ENCODE measurements around the gene TMEM14A.
"Not testable (repeated sequence)": the region's sequence is repeated elsewhere in the genome, so short reads cannot be mapped to it uniquely, and the experiment has no call there.

Gene TMEM14A

GRCh38 chr6:52672412-52673025, 1.6 kb downstream of the TMEM14A start:
- Histone ChIP-seq H3K27ac (ENCODE audit: poor library complexity, severe bottlenecking) (no peak overlapping the region), H3K9me3 (ENCODE audit: severe bottlenecking) (no peaks in the 10 kb centered on the region), H3K4me1 (ENCODE audit: insufficient read depth, poor library complexity, severe bottlenecking) (peaks cover 19% of the 10 kb centered on the region), H3K27me3 (ENCODE audit: insufficient read depth, poor library complexity, severe bottlenecking) (no peaks in the 10 kb centered on the region), H3K36me3 (ENCODE audit: low read depth) (0 out of 2 replicates have a peak, but pooled peaks cover 2% of the 10 kb centered on the region), H3K4me3 (ENCODE audit: severe bottlenecking) (no peak overlapping the region)
- ATAC-seq (ENCODE audit: low read depth) (peak; percentile 81), DNase-seq (ENCODE audit: low spot score) (no peak)
- no peak for TF ChIP-seq CTCF (IDR thresholded peaks at IDR 0.05; ENCODE audit: poor library complexity, severe bottlenecking)

- ATAC-seq (ENCODE audit: low read depth) (no peak), DNase-seq (ENCODE audit: low spot score) (no peak)
- H3K36me3 ChIP-seq (ENCODE audit: low read depth): 0 out of 2 replicates have a peak, but pooled peaks cover 7% of the 10 kb centered on the region
- H3K9me3 ChIP-seq (ENCODE audit: severe bottlenecking): no peaks in the 10 kb centered on the region
- peaks cover 19% of the 10 kb centered on the region for H3K4me1 ChIP-seq (ENCODE audit: insufficient read depth, poor library complexity, severe bottlenecking)
- H3K4me3 ChIP-seq (ENCODE audit: severe bottlenecking): no peak overlapping the region
- no peak for TF ChIP-seq CTCF (IDR thresholded peaks at IDR 0.05; ENCODE audit: poor library complexity, severe bottlenecking)
- no peak overlapping the region for H3K27ac ChIP-seq (ENCODE audit: poor library complexity, severe bottlenecking)
- no peaks in the 10 kb centered on the region for H3K27me3 ChIP-seq (ENCODE audit: insufficient read depth, poor library complexity, severe bottlenecking)
Measured at GRCh38 chr6:52674666-52675065, 3.8 kb downstream of the TMEM14A start.

GRCh38 chr6:52675372-52675771, 4.5 kb downstream of the TMEM14A start:
- 0 out of 2 replicates have a peak, but pooled peaks cover 7% of the 10 kb centered on the region for H3K36me3 ChIP-seq (ENCODE audit: low read depth)
- no peak overlapping the region for H3K4me3 ChIP-seq (ENCODE audit: severe bottlenecking)
- DNase-seq (ENCODE audit: low spot score) (no peak), ATAC-seq (ENCODE audit: low read depth) (no peak)
- H3K9me3 ChIP-seq (ENCODE audit: severe bottlenecking): no peaks in the 10 kb centered on the region
- no peaks in the 10 kb centered on the region for H3K27me3 ChIP-seq (ENCODE audit: insufficient read depth, poor library complexity, severe bottlenecking)
- no peak for TF ChIP-seq CTCF (IDR thresholded peaks at IDR 0.05; ENCODE audit: poor library complexity, severe bottlenecking)
- peaks cover 19% of the 10 kb centered on the region for H3K4me1 ChIP-seq (ENCODE audit: insufficient read depth, poor library complexity, severe bottlenecking)
- H3K27ac ChIP-seq (ENCODE audit: poor library complexity, severe bottlenecking): no peak overlapping the region

- DNase-seq (ENCODE audit: low spot score); H3K27me3 ChIP-seq (ENCODE audit: insufficient read depth, poor library complexity, severe bottlenecking); ATAC-seq (ENCODE audit: low read depth); H3K36me3 ChIP-seq (ENCODE audit: low read depth); H3K9me3 ChIP-seq (ENCODE audit: severe bottlenecking); H3K27ac ChIP-seq (ENCODE audit: poor library complexity, severe bottlenecking); H3K4me3 ChIP-seq (ENCODE audit: severe bottlenecking): not testable (repeated sequence)
- H3K4me1 ChIP-seq (ENCODE audit: insufficient read depth, poor library complexity, severe bottlenecking): peaks cover 12% of the 10 kb centered on the region
Measured at GRCh38 chr6:52676631-52677030, 5.7 kb downstream of the TMEM14A start.

- no peak for TF ChIP-seq CTCF (IDR thresholded peaks at IDR 0.05; ENCODE audit: poor library complexity, severe bottlenecking)
- peaks cover 19% of the 10 kb centered on the region; the same call in 1 of the 2 replicates for H3K36me3 ChIP-seq (ENCODE audit: low read depth)
Measured at GRCh38 chr6:52681416-52681815, 10.5 kb downstream of the TMEM14A start.

More at GRCh38 chr6:52681416-52681815, 10.5 kb downstream of the TMEM14A start:
- Histone ChIP-seq H3K27ac (ENCODE audit: poor library complexity, severe bottlenecking) (no peak overlapping the region), H3K9me3 (ENCODE audit: severe bottlenecking) (no peaks in the 10 kb centered on the region), H3K27me3 (ENCODE audit: insufficient read depth, poor library complexity, severe bottlenecking) (no peaks in the 10 kb centered on the region), H3K4me1 (ENCODE audit: insufficient read depth, poor library complexity, severe bottlenecking) (no peaks in the 10 kb centered on the region), H3K4me3 (ENCODE audit: severe bottlenecking) (no peak overlapping the region)
- no peak for DNase-seq (ENCODE audit: low spot score)
- no peak for ATAC-seq (ENCODE audit: low read depth)
